Fibroblast of skin of right biceps (primary cell): ENCODE data around the gene CACNA1I.
A peak's percentile ranks its signal among the peaks of the same experiment; 100 is the strongest.

Source experiments
- DNase-seq: peaks from one replicate; pipeline ENCODE4 v3.0.0-alpha.2; 2013

The CACNA1I gene

DNA sequence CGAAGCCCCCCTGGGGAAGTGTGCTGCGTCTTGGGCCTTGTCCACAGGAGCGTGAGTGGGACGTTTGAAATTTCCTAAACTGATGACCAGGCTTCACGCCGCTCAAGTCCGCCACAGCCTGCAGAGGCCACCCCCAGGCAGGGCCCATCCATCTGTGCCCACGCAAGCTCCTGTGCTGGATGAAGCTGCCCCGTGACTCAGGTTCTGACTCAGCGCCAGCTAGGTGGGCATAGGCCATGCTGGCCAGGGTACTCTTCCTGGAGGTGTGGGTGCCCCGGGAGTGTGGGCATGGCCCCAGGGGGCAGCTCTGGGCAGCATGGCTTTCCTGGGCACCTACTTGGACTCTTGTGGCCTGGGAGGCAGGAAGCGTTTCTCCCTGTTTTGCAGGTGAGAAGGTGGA is 134.8 kb downstream of the CACNA1I start:
- DNase-seq: no peak

DNA sequence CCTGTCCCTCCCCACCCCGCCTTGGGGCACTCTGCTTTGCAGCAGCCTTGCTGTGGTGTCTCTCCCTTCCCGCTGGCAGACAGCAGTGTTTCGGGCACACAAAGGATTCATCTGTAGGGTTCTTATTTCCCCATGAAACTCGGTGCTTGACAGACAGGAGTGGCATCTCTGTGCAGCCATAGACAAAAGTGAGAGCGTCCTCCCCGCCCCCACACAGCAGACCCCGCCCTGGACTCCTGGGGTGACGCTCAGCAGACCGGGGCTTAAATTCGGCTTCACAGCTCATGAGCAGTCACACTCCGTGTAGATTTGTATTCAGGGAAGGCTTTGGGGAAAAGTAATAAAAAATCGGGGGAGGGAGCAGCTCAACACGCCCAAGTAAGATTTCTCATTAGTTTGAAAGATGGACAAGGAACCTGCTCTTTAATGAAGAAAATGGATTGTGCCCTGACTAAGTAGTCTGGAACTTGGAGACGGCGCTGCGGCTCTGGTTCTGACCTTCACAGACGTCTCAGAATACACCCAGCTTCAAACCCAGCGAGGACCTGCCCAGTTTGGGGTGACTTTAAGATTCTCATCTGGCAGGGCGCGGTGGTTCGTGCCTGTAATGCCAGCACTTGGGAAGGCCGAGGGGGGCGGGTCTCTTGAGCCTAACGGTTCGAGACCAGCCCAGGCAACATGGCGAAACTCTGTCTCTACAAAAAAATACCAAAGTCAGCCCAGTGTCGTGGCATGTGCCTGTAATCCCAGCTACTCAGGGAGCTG is 136.0 kb downstream of the CACNA1I start:
- DNase-seq: no peak

DNA sequence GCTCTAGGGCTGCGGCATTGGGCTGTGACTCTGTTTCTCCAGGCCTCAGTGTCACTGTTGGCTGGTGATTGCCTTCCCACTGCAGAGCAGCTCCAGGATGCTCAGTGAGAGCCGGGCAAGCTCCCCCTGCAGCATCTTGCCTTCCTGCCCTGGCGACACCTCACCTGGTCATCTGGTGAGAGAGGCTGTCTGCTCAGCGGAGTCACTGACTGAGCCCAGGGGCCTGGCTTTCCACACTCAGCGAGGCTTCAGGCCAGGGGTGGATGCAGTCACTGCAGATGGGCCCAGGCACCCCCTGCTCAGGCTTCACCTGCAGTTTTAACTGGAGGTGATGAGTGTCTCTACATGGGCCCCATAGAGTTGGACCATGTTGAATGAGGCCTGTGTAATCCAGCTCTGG is 136.8 kb downstream of the CACNA1I start:
- no peak for DNase-seq

DNA sequence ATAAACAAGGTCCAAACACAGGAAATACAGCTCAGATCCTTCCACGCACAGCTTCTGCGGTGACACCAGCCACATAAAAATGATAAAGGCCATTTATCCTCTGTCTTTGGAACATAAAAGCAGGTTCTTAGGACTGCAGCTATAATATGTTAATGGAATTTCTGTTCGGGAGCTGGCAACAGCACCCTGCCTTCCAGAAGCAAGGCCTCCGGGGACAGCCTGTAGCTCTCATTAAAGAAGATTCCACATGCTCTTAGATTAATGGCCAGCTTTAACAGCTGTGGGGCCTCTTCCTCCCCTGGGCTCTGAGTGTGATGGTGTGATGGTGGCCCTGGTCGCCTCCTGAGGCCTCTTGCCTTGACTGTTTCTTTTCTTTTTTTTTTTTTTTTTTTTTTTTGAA is 137.3 kb downstream of the CACNA1I start:
- DNase-seq: no peak

DNA sequence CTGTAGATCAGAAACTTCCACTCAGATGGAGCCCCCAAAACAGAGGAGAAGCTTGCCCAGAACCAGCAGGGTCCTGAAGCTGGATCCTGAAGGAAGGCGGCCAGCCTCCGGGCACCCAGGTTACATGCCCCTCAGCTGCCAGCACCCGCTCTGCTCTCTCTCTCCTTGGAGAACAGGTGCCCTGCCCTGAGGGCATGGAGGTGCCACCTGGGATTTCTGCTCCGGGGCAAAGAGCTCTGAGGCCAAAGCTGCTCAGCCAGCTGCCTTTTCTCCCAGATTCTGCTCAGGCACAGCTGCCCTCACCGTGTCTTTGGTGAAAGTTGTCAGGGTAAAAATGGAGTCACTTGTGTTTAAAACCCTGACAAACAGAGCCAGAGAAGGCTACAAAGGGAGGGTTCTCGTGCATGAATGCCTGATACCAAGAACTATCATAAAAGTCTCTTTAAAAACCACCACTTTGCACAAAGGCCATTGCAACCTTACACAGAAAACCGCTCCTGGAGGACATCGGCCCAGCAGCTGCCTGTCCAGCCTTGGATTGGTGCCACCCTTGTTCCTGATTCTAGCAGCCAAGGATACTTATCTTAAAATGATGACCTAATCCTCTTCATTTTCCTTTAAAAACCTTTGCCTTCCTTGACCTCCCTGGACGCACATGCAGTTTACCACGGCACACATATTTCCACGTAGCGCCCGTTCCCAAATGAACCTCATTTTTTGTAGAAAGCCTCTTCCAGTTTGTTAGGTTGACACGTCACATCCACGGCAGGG is 140.0 kb downstream of the CACNA1I start:
- DNase-seq: no peak

DNA sequence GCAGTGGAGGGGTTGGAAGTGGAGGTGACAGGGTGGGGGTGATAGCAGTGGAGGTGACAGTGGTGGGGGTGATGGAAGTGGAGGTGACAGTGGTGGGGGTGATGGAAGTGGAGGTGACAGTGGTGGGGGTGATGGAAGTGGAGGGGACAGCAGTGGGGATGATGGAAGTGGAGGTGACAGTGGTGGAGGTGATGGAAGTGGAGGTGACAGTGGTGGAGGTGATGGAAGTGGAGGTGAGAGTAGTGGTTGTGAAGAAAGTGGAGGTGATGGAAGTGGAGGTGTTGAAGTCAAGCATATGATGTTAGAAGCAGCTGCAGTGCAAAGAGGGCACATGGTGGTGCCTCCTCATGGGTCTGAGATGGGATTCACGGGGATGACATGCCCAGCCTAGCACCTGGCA is 141.5 kb downstream of the CACNA1I start:
- DNase-seq: no peak

DNA sequence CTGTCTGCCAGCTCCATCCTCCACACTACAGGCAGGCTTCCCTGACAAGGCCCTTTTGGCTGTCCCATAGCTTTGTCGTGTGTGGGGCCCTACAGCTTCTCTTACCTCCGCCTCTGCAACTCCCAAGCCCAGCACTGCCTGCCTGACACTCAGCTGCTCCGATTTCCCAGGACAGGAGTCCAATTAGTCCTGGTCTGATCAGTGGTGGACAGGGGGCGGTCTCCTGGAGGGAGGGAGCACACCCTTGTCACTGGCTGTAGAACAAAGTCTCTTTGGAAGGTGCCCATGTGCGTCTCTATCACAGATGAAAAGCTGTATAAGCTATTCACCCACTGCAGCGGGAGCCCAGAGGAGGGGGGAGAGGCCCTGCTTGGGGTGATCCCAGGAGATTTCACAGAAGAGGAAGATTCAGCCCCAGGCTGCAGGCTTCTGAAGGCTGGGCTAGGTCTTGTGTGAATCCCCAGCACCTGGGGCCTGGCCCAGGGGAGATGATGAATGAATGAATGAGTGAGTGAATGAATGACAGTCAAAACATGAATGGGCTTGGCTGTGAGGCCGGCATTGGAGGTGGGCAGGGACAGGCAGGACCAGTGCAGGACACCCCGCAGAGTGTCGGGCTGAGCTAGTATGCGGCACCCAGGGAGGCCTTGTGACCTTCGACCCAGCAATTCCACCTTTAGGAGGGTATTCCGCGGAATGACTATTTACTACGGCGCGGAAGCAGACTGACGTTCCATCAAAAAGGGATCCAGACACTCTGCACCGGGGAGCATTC is 142.4 kb downstream of the CACNA1I start:
- DNase-seq: no peak

DNA sequence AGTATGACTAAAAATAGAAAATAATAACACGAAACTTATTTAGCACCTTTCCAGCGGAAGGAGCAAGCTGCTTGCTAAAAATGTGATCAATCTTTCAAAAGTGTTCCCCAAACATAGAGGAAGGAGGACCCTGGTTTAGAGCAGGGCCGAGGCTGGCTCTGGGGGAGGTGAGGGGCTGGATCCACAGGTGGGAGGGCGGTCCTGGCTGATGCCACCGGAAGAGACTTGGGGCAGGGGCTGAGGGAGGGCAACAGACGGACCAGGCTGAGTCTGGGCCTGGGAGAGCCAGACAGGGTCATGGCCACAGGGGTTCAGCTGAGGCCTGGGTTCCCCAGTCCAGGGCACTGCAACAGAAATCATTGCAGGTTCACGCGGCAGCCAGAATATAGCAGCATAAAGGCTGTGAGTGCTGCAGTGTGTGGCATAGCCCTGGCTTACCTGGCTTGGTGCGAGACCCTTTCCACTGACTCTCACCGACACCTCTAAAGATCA is 143.3 kb downstream of the CACNA1I start:
- DNase-seq: no peak

DNA sequence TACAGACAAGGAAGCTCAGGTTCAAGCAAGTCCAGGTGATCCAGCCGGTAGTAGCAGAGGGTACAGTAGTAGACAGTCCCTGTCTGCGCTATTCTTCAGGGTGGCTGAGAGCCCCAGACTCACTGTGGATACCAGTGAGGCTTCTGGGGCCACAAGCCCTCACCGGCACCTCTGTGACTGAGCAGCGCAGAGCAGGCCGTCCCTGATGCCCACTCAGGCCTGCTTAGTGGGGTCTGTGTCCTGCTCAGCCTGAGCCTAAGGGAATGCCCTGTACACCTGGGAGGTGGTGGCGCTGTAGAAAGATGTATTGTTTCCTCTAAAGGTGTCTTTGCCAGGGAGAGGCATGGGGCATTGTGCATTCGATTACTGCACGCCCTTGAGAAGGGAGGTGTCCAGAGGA is 143.8 kb downstream of the CACNA1I start:
- DNase-seq: no peak

DNA sequence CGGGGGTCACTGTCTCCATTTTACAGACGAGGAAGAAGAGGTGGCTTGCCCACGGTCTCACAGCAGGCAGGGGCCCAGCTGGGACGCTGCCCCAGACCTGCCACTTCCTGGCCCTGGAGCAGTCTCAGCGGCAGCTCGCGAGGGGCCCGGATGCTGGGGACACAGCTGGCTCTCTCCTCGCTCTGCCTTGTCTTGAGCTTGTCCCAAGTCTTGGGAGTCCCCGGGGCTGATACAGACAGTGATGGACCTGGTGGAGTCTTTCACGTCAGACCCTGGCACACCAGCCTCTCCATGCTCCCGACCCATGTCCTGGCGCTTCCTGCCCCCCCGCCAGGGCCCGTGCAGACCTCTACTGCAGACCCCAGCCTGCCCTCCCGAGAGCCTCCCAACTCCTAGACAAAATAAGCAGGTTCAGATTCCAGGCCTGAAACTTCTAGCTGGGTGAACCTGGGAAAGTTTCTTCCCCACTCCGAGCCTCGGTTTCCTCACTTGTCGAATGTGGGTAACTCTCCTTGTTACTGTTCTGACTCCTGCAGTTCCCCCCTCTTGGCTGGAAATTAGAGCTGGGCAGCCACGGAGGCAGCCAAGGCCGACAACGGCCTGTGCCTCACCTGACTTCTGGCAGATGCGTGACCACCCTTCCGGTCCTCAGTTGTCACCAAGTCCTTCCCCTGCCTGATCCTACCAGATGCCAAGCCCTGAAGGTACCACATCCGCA is 145.4 kb downstream of the CACNA1I start:
- no peak for DNase-seq

DNA sequence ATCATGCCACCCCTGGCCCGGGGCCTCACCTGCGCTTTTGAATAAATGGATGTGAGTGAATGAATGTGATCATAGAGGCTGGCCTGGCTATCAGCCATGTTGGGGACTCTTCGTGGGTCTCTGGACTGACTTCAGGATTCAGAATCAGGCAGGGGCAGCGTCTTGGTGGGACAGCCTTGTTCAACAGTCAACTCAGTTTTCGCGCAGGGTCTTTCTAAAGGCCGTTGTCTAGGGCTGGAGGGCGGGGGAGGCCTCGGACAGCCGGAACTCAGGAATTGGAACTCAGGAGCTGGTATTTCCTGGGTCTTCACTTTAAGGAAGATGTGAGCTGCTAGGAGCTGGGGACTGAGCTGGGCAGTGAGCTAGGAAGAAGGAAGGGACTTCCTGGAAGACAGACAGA is 146.0 kb downstream of the CACNA1I start:
- no peak for DNase-seq

DNA sequence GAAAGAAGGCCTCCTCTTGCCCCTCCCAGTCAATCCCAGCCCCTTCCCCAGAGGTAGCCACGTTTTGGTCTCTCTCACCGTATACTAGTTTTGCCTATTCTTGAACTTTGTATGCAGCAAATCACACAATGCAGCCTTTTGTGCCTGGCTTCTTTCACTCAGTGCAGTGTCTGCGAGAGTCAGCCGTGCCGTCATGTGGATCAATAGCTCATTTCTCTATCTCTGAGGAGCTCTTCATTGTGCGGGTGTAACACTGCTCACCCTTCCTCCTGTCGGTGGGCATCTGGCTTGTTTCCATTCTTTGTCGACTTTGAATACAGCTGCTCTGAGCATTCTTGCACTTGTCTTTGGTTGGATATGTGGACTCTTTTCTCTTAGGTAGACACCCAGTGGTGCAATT is 146.5 kb downstream of the CACNA1I start:
- DNase-seq: no peak

DNA sequence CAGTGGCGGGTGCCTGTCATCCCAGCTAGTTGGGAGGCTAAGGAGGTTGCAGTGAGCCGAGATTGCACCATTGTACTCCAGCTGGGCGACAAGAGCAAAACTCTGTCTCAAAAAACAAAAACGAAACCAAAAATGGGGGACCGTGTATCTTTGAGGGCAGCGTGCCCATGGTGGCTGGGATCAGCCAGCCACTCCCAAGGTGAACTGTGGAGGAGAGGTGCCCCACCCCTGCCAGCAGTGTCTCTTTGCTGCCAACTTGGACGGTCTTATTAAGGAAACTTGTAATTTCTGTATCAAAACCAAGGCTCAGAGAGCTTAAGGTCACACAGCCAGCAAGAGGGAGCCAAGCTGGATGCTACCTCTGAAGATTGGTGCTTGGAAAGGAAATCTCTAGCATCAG is 147.7 kb downstream of the CACNA1I start:
- no peak for DNase-seq

DNA sequence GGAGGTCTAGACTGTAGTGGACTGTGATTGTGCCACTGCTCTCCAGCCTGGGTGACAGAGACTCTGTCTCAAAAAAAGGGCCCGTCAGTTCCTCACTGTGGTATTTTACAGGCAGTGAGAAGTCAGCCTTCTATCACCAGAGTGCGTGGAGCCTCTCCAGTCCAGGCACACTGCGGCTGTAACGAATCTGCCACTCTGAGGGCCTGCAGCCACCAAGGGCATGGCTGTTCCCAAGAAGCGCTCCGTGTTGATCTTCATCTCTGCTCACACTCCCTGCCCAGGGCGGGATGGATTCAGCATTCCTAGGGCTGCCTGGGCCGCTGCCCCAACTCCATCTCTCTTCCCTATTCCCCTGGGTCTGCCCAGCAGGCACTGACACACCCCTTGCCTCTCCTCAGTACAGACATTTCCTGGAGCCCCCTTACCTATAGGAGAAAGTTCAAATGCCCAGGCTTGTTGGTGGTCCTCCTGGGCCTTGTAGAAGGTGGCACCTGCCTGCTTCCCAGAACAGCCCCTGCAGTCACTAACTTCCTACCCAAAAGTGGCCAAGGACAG is 148.4 kb downstream of the CACNA1I start:
- DNase-seq: no peak

DNA sequence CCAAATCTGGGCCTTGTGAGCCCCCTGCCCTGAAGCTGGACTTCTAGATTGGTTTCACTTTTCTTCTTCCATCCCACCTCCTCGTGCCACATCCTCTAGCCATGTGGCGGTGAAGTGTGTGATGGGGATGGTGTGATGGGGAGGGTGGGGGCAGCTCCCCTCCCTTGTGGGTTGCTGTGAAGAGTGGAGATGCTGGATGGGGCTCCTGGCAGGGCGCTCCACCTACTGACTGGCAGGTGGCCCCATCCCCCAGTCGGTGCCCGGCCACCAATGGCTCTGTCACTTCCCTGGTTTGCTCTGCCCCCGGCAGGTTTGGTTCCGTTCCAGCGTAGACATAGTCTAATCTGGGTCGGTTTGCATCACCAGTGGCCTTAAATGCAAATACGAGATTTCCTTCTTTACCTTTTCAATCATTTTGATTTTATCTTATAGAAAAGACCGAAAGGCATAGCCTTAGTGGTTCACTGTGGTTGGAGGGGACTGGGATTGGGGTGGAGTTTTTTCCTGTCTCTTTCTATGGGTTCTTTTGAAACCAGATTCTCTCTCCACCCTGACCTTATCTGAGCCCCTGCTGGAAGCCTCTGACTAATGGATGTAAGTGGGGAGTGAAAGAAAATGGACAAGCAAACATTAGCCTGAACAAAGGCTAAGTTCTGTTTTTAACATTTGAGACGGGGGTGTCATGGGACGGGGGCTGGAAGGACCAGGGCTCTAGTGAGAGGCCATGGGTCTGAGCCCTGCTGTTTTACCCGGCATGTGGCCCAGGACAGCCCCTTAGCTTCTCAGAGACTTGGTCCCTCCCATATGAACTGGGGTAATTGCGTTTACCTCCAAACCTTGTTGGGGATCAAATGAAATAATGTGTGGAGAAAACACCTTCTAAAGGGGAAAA is 149.3 kb downstream of the CACNA1I start:
- no peak for DNase-seq

DNA sequence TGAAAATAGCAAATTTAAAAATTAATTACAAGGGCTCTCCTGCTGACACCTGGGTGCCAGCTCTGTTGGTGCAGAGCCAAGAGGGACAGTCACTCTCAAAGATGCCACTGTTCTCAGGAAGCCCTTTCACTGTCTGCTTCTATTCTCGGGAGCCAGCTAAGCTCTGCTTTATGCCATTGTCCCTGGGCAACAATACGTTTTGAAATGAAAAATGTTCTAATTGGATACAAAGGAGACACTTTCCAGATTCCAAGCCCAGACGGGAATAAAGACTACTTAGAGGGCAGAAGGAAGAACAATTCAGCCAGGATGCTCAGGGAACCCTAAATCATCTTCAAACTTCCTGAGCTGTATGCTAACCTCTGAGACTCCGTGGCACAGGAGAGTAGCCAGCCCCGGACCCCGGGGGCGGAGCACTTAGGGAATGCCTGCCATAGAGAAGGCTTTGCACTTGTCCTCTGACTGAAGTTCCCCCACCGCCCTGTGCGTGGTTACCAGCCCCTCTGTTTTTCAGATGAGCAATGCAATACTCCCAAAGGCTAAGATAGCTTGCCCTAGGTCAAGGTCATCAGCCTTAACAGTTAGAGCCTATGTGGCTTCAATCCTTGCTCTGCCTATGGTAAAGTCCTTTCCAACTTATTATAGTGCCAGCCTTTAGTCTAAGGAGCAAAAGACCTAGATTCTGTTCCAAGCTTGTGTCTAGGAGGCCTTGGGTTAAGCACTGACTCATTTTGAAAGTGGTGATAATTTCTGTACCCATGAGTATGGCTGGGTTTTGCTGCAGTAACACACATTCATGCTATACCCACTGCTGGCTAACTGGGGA is 150.9 kb downstream of the CACNA1I start:
- DNase-seq: no peak

DNA sequence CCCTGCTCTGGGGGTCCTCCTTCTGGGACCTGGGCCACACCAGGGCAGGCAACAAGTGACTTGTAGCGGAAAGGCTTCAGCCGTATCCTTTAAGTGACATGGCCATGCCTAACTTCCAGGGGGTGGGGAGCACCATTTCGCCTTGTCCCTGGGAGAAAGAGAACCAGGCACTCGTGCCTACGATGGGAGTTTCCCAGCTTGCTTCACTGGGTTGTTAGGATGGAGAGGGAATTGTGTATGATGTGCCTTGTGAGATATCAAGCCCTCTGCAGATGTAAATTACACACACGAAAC is 151.4 kb downstream of the CACNA1I start:
- DNase-seq: no peak

DNA sequence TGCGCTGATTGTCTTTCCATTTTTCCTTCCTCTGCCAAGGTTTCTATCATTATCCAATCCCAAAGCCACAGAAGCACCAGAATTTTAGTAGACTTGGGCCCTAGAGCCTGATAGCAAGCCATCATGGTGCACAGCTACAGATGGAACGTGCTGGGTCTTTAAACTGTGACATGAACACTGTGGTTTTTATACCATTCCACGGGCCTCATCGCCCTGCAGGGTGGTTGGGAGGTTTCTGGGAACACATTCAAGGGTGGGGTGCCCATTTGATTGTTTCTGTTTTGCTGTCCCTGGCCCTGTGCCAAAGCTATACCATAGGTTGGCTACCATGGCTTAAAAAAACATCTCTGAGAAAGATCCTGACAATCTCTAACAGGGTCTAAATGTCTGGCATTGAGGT is 151.9 kb downstream of the CACNA1I start:
- no peak for DNase-seq

DNA sequence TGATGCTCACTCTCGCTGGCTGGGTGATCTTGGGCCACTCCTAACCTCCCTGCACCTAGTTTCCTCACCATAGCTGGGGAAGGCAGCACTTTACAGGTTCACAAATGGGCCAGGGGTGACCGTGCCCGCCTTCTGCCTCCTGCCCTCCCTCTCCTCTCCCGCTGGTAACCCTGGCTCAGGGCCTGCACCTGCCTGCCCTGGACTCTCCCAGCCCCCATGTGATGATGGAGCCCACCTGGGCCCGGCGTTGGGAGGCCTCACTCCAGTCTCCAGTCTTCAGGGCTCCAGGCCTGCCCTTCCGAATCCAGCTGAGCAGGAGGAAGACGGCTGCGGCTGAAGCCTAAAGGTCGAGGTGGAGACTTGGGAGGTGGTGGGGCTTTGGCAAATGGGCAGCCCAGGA is 152.9 kb downstream of the CACNA1I start:
- no peak for DNase-seq

DNA sequence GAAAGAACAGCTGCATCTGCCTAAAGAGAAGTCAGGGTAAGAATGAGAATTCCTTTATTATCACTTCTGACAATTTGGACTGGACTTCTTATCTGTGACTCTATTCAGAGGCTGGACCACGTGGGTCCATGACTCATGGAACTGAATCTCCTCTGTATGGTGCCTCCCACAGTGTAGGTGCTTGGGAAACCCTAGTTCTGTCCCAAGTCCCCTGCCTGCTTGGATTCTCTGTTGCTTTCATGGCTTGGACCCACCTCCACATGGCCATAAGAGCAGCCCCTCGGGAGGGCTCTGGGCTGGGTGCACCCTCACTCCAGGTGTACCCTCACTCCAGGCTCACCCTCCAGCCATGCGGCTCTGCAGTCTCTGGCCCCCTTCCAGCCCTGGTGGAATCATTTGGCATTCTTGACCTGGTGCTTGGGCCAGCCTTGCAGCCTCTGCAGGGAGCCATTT is 153.4 kb downstream of the CACNA1I start:
- DNase-seq: peak; percentile 5

DNA sequence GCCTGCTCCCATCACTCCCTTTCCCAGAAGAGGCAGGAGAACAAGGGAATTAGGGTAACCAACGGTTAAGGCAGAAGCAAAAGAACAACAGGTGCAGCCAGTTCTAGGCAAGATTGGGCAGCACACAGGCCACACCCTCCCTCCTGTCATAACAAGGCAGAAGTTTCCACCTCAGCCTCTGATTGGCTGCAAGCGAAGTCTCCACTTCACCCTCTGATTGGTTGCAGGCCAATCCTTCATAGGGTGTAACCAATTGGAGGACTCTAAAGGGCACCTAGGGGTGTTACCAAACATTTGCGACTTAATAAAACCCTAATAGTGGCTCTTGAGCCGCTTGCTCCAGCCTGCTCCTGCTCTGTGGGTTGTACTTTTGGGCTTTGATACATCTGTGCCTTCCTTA is 153.8 kb downstream of the CACNA1I start:
- DNase-seq: no peak
